Measurements from ENCODE around the gene ARL17A.
"Not testable (repeated sequence)": the region's sequence is repeated elsewhere in the genome, so short reads cannot be mapped to it uniquely, and the experiment has no call there.

The ARL17A gene

DNA sequence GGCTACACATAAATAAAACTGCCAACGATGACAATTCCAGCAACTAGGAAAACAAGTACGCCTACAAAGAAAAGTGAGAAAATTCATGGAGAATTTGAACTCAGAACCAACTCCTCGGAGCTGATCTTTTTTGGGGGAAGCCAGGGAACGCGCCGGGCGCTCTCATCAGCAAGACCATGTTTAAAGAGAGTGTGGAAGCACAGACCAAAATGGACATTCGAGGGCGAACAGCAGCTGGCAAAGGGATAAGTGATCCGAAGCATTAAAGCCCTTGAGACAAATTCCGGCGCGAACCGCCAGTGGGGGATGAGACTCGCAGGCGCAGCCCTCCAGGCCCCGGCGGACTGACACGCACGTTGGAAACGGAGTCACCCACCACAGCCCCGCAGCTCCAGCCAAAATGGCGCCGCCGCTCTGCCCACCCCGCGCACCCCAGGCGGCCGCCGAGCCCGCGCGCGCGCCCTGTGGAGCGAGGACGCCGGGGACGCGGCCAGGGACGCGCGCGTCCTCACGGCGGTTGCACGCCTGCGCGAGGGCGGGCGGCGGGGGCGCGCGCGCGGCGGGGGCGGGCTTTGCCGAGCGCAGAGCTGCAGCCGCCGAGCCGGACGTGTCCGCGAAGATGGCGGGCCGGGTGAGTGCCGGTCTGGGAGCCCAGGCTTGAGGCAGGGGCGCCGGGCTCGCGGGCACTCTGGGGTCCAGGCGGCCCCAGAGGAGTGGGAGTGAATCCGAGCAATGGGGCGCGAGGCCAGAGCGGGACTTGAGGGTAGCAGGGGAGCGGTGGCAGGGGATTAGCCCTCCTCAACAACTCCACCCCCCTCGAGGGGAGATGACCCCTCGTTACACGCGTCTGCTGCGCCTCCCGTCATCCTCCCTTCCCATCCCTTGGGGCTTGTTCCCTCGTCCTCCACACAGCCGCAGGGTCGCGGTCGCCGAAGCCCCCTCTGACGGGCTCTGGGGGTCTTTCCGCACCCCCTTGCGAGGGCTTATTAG, 11.0 kb upstream of the ARL17A start, which contains the start of gene NSF:
TSS of gene NSF (plus strand) at position 513 of the 990 bp plus-strand sequence. CDS start at position 620, 107 bp downstream.
- H3K36me3 ChIP-seq (replicated peaks); H3K4me3 ChIP-seq (ENCODE audit: low read depth, low read length); in situ Hi-C loops (cut with HindIII; ENCODE audit: low pct_ligation_motif_present, low sequenced_read_pairs); H3K27ac ChIP-seq; DNase-seq; H3K27me3 ChIP-seq (replicated peaks): not testable (repeated sequence)

DNA sequence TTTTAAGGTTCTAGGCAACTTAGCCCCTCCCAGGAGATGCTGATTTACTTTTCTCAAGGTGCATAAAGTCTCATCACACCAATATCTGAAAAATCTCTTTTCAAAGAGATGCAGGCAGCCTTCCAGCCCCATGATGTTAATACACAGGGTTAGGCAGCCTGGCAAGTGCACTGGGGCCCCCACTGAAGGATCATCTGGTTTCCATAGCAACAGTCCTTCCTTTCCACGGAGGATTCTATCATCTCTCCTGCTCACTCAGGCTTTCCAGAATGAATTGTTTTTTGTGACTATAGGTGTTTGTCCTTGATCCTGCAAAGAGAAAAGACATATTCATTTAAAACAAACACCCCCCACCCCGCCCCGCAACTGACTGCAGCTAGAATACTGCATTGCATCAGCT, 6.0 kb upstream of the ARL17A start:
- H3K4me3 ChIP-seq (ENCODE audit: low read depth, low read length); H3K27ac ChIP-seq; DNase-seq; H3K27me3 ChIP-seq (replicated peaks); in situ Hi-C loops (cut with HindIII; ENCODE audit: low pct_ligation_motif_present, low sequenced_read_pairs); H3K36me3 ChIP-seq (replicated peaks): not testable (repeated sequence)

GRCh38 chr17:46580082-46580481, 591 bp upstream of the ARL17A start:
- DNase-seq; H3K36me3 ChIP-seq (replicated peaks); H3K4me3 ChIP-seq (ENCODE audit: low read depth, low read length); in situ Hi-C loops (cut with HindIII; ENCODE audit: low pct_ligation_motif_present, low sequenced_read_pairs); H3K27me3 ChIP-seq (replicated peaks); H3K27ac ChIP-seq: not testable (repeated sequence)

DNA sequence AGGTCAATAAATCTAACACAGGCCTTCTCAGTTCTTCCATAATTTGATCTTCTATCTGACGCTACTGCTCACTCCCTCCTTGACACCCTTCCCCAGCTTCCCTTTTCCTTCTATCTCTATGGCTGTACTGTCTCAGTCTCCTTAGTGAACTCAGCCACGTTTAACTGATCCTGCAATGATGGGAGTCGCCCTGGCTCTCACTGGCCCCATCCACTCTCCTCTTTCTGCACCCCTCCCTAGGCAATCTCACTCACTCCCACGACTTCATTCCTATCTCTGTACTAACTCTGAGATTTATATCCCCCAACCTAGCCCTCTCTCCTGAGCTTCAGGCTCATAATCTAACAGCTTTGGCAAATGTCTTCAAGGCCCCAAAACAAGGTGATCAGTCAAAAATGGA, 7.7 kb downstream of the ARL17A start:
- H3K27ac ChIP-seq; in situ Hi-C loops (cut with HindIII; ENCODE audit: low pct_ligation_motif_present, low sequenced_read_pairs); DNase-seq; H3K4me3 ChIP-seq (ENCODE audit: low read depth, low read length); H3K27me3 ChIP-seq (replicated peaks); H3K36me3 ChIP-seq (replicated peaks): not testable (repeated sequence)

- in situ Hi-C loops (cut with HindIII; ENCODE audit: low pct_ligation_motif_present, low sequenced_read_pairs): not testable (repeated sequence)
Measured at GRCh38 chr17:46566980-46567379, 12.5 kb downstream of the ARL17A start.

GRCh38 chr17:46566284-46566683, 13.2 kb downstream of the ARL17A start:
- DNase-seq; H3K27ac ChIP-seq; H3K27me3 ChIP-seq (replicated peaks); H3K4me3 ChIP-seq (ENCODE audit: low read depth, low read length); H3K36me3 ChIP-seq (replicated peaks); in situ Hi-C loops (cut with HindIII; ENCODE audit: low pct_ligation_motif_present, low sequenced_read_pairs): not testable (repeated sequence)

More at GRCh38 chr17:46566980-46567379, 12.5 kb downstream of the ARL17A start:
- not testable (repeated sequence) for DNase-seq; H3K4me3 ChIP-seq (ENCODE audit: low read depth, low read length); H3K27ac ChIP-seq; H3K27me3 ChIP-seq (replicated peaks); H3K36me3 ChIP-seq (replicated peaks)

DNA sequence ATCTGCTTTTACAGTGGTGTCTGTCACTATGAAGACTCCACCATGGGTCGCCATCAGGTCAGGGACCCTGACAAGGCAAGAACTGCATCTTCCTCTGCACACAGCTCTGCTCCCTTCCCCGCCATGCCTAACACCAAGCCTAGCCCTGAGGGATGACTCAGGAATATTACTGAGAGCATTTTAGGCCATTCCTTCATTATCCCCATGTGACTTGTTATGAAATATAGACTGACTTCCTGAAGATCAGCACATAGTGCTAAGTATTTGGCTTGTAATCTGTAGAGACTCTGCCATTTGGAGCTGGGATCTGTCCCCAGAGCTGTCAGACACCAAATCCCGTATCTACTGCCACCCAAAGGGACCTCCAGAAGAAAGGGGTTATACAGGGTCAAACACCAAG, 19.4 kb downstream of the ARL17A start:
- DNase-seq; in situ Hi-C loops (cut with HindIII; ENCODE audit: low pct_ligation_motif_present, low sequenced_read_pairs); H3K4me3 ChIP-seq (ENCODE audit: low read depth, low read length); H3K27me3 ChIP-seq (replicated peaks); H3K36me3 ChIP-seq (replicated peaks); H3K27ac ChIP-seq: not testable (repeated sequence)

GRCh38 chr17:46559155-46559554, 20.3 kb downstream of the ARL17A start:
- DNase-seq; H3K27ac ChIP-seq; H3K36me3 ChIP-seq (replicated peaks); in situ Hi-C loops (cut with HindIII; ENCODE audit: low pct_ligation_motif_present, low sequenced_read_pairs); H3K4me3 ChIP-seq (ENCODE audit: low read depth, low read length); H3K27me3 ChIP-seq (replicated peaks): not testable (repeated sequence)

DNA sequence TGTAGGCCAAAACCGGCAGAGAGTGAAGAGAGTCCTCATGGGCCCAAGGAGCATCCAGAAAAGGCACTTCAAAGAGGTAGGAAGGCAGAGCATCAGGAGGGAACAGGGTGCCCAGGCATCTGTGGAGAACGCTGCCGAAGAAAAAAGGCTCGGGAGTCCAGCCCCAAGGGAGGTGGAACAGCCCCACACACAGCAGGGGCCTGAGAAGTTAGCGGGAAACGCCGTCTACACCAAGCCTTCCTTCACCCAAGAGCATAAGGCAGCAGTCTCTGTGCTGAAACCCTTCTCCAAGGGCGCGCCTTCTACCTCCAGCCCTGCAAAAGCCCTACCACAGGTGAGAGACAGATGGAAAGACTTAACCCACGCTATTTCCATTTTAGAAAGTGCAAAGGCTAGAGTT, 30.9 kb downstream of the ARL17A start:
- H3K36me3 ChIP-seq (replicated peaks); H3K27ac ChIP-seq; in situ Hi-C loops (cut with HindIII; ENCODE audit: low pct_ligation_motif_present, low sequenced_read_pairs); DNase-seq; H3K27me3 ChIP-seq (replicated peaks); H3K4me3 ChIP-seq (ENCODE audit: low read depth, low read length): not testable (repeated sequence)

GRCh38 chr17:46534716-46535115, 44.8 kb downstream of the ARL17A start:
- H3K27ac ChIP-seq; DNase-seq; H3K27me3 ChIP-seq (replicated peaks); H3K36me3 ChIP-seq (replicated peaks); H3K4me3 ChIP-seq (ENCODE audit: low read depth, low read length); in situ Hi-C loops (cut with HindIII; ENCODE audit: low pct_ligation_motif_present, low sequenced_read_pairs): not testable (repeated sequence)

GRCh38 chr17:46512168-46512567, 67.3 kb downstream of the ARL17A start, which contains the start of gene LRRC37A2:
Gene LRRC37A2, plus strand, starts transcription at chr17:46512468. Its CDS starts 245 bp downstream, at chr17:46512713.
- H3K27me3 ChIP-seq (replicated peaks); H3K36me3 ChIP-seq (replicated peaks); H3K4me3 ChIP-seq (ENCODE audit: low read depth, low read length); DNase-seq; in situ Hi-C loops (cut with HindIII; ENCODE audit: low pct_ligation_motif_present, low sequenced_read_pairs); H3K27ac ChIP-seq: not testable (repeated sequence)

DNA sequence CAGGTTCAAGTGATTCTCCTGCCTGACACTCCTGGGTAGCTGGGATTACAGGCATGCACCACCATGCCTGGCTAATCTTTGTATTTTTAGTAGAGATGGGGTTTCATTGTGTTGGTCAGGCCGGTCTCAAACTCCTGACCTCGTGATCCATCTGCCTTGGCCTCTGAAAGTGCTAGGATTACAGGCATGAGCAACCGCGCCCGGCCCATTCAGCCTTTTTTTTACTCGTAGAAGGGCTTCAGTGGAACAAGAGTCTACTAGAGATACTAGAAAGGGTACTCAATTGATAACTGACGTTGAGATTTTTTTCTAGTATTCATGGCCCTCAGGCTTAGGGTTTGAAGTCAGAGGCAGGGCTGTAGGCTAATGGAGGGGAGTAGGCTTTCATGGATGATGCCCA, 73.6 kb downstream of the ARL17A start:
- DNase-seq; H3K4me3 ChIP-seq (ENCODE audit: low read depth, low read length); H3K27ac ChIP-seq; in situ Hi-C loops (cut with HindIII; ENCODE audit: low pct_ligation_motif_present, low sequenced_read_pairs); H3K36me3 ChIP-seq (replicated peaks); H3K27me3 ChIP-seq (replicated peaks): not testable (repeated sequence)

- H3K4me3 ChIP-seq (ENCODE audit: low read depth, low read length); H3K27me3 ChIP-seq (replicated peaks); H3K36me3 ChIP-seq (replicated peaks); in situ Hi-C loops (cut with HindIII; ENCODE audit: low pct_ligation_motif_present, low sequenced_read_pairs); DNase-seq; H3K27ac ChIP-seq: not testable (repeated sequence)
Measured at GRCh38 chr17:46499437-46500139, 79.9 kb downstream of the ARL17A start.

DNA sequence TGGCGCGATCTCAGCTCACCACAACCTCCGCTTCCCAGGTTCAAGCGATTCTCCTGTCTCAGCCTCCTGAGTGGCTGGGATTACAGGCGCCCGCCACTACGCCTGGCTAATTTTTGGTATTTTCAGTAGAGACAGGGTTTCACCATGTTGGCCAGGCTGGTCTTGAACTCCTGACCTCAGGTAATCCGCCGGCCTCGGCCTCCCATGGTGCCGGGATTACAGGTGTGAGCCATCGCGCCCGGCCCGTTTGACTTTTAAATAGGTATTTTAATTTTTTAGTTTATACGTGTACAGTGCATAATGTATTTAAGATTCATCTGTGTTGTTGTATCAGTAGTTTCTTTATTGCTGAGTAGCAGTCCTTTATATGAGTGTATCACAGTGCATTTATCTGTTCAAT, 87.5 kb downstream of the ARL17A start:
- H3K4me3 ChIP-seq (ENCODE audit: low read depth, low read length); H3K27me3 ChIP-seq (replicated peaks); DNase-seq; H3K36me3 ChIP-seq (replicated peaks); H3K27ac ChIP-seq; in situ Hi-C loops (cut with HindIII; ENCODE audit: low pct_ligation_motif_present, low sequenced_read_pairs): not testable (repeated sequence)
